SKM-1 (cell line): Measurements from ENCODE around the gene METTL22.

Experiments used
- DNase-seq: peaks from one replicate; lab custom pipeline; 2025; ENCODE audit not compliant: unreplicated experiment; lab: John Stamatoyannopoulos, UW

Gene METTL22

GRCh38 chr16:8621572-8622314, at the start of gene METTL22:
METTL22 (plus strand) TSS chr16:8621698; CDS start chr16:8625666, 3,968 bp downstream.
- peak; percentile 69 for DNase-seq

GRCh38 chr16:8572063-8572918, 49.2 kb upstream of the METTL22 start:
- DNase-seq: no peak

- DNase-seq: peak; percentile 49
Observed at GRCh38 chr16:8572919-8573724, 48.4 kb upstream of the METTL22 start.

GRCh38 chr16:8575399-8575798, 46.1 kb upstream of the METTL22 start:
- DNase-seq: no peak

GRCh38 chr16:8576141-8577004, 45.1 kb upstream of the METTL22 start:
- DNase-seq: no peak

GRCh38 chr16:8577678-8578304, 43.7 kb upstream of the METTL22 start:
- no peak for DNase-seq

- DNase-seq: no peak
Observed at GRCh38 chr16:8579559-8579958, 41.9 kb upstream of the METTL22 start.

GRCh38 chr16:8581831-8582580, 39.5 kb upstream of the METTL22 start:
- DNase-seq: peak; percentile 88

GRCh38 chr16:8583199-8583598, 38.3 kb upstream of the METTL22 start:
- no peak for DNase-seq

GRCh38 chr16:8583732-8584131, 37.8 kb upstream of the METTL22 start:
- DNase-seq: no peak

- no peak for DNase-seq
Observed at GRCh38 chr16:8585041-8585440, 36.5 kb upstream of the METTL22 start.

GRCh38 chr16:8585857-8586256, 35.6 kb upstream of the METTL22 start:
- DNase-seq: no peak

GRCh38 chr16:8587065-8587464, 34.4 kb upstream of the METTL22 start:
- DNase-seq: no peak

GRCh38 chr16:8588682-8589056, 32.8 kb upstream of the METTL22 start:
- no peak for DNase-seq

- no peak for DNase-seq
Observed at GRCh38 chr16:8589057-8589899, 32.2 kb upstream of the METTL22 start.

- no peak for DNase-seq
Observed at GRCh38 chr16:8589900-8590688, 31.4 kb upstream of the METTL22 start, which contains the start of gene TMEM114. TMEM114 (minus strand) TSS chr16:8590511; CDS start chr16:8589838, 673 bp downstream.

- DNase-seq: no peak
Observed at GRCh38 chr16:8590811-8591210, 30.7 kb upstream of the METTL22 start.
